HS-5 (cell line): ENCODE measurements around the gene GRWD1.

Experiments
- DNase-seq: peaks from one replicate; pipeline ENCODE4 v3.0.0-alpha.2; 2012; ENCODE audit warnings: low read depth

The GRWD1 gene

GRCh38 chr19:48424694-48425219 is 21.0 kb upstream of the GRWD1 start:
- no peak for DNase-seq

GRCh38 chr19:48428670-48429069 is 17.1 kb upstream of the GRWD1 start:
- no peak for DNase-seq

GRCh38 chr19:48433337-48433736 is 12.4 kb upstream of the GRWD1 start:
- no peak for DNase-seq

- DNase-seq = no peak
Observed at GRCh38 chr19:48436586-48436985, 9.2 kb upstream of the GRWD1 start.

GRCh38 chr19:48441360-48442050 is 4.3 kb upstream of the GRWD1 start:
- no peak for DNase-seq

GRCh38 chr19:48442116-48443035 is 3.4 kb upstream of the GRWD1 start:
- no peak for DNase-seq

GRCh38 chr19:48443256-48443655 is 2.5 kb upstream of the GRWD1 start:
- no peak for DNase-seq

- no peak for DNase-seq
Observed at GRCh38 chr19:48443731-48444128, 2.1 kb upstream of the GRWD1 start.

- no peak for DNase-seq
Observed at GRCh38 chr19:48444129-48444935, 1.5 kb upstream of the GRWD1 start.

- no peak for DNase-seq
Observed at GRCh38 chr19:48444936-48445200, 915 bp upstream of the GRWD1 start.

- no peak for DNase-seq
Observed at GRCh38 chr19:48445256-48445605, 552 bp upstream of the GRWD1 start.

GRCh38 chr19:48446579-48446978 is 796 bp downstream of the GRWD1 start:
- no peak for DNase-seq

- DNase-seq = no peak
Observed at GRCh38 chr19:48448563-48448962, 2.8 kb downstream of the GRWD1 start.

- no peak for DNase-seq
Observed at GRCh38 chr19:48450441-48450840, 4.7 kb downstream of the GRWD1 start.

- DNase-seq = no peak
Observed at GRCh38 chr19:48450863-48451262, 5.1 kb downstream of the GRWD1 start.

- no peak for DNase-seq
Observed at GRCh38 chr19:48451624-48452023, 5.8 kb downstream of the GRWD1 start.

GRCh38 chr19:48452289-48453190 is 6.8 kb downstream of the GRWD1 start:
- no peak for DNase-seq

- no peak for DNase-seq
Observed at GRCh38 chr19:48454150-48454730, 8.5 kb downstream of the GRWD1 start.

- DNase-seq = no peak
Observed at GRCh38 chr19:48455171-48455907, 9.6 kb downstream of the GRWD1 start, which contains the start of gene KCNJ14. Gene KCNJ14 (plus strand): TSS chr19:48455574. CDS start chr19:48461725, 6,151 bp downstream.

- no peak for DNase-seq
Observed at GRCh38 chr19:48455908-48456562, 10.3 kb downstream of the GRWD1 start.
